Large intestine (tissue), 3 donors: ENCODE measurements around the gene CNTLN. TPM values are rescaled to one million over a fixed set of nuclear protein-coding genes. Genes with fewer than 3 reads are reported as not detected.

Experiments
- DNase-seq, 2 donors: peaks; one replicate each; pipeline versions ENCODE4 v3.0.0 to v3.0.0-alpha.2; 2013
- H3K27ac ChIP-seq: one replicate; pipeline ENCODE4 v1.5.1; 2013; ENCODE audit warnings: low read length
- H3K27me3 ChIP-seq: 2 replicates; pipeline ENCODE4 v1.6.1; 2013; ENCODE audit warnings: low read length; ENCODE audit not compliant: control insufficient read depth, insufficient read depth
- H3K36me3 ChIP-seq: 2 replicates; pipeline ENCODE4 v1.6.1; 2013; ENCODE audit warnings: low read length; ENCODE audit not compliant: control insufficient read depth, insufficient read depth
- H3K4me1 ChIP-seq: one replicate; pipeline ENCODE4 v1.6.1; 2013; ENCODE audit warnings: low read length; ENCODE audit not compliant: control insufficient read depth, insufficient read depth
- H3K4me3 ChIP-seq: one replicate; pipeline ENCODE4 v1.5.1; 2013; ENCODE audit warnings: low read length
- H3K9me3 ChIP-seq: one replicate; pipeline ENCODE4 v1.6.1; 2013; ENCODE audit warnings: mild to moderate bottlenecking, low read depth, low read length, moderate library complexity; ENCODE audit not compliant: control insufficient read depth
- WGBS: methylation state at CpG from one replicate; pipeline ENCODE4 v1.1.5; 2013; ENCODE audit warnings: low lambda C conversion rate; ENCODE audit not compliant: insufficient coverage; 5-methylcytosine and 5-hydroxymethylcytosine counted together
- polyA plus RNA-seq: library from polyadenylated mRNA; unstranded; fragments of 120-200 nt; gene quantifications from one replicate; pipeline ENCODE4 v1.2.1, GENCODE V29; 2013

Gene CNTLN
- polyA plus RNA-seq, 1 donor = 4.5 TPM

DNA sequence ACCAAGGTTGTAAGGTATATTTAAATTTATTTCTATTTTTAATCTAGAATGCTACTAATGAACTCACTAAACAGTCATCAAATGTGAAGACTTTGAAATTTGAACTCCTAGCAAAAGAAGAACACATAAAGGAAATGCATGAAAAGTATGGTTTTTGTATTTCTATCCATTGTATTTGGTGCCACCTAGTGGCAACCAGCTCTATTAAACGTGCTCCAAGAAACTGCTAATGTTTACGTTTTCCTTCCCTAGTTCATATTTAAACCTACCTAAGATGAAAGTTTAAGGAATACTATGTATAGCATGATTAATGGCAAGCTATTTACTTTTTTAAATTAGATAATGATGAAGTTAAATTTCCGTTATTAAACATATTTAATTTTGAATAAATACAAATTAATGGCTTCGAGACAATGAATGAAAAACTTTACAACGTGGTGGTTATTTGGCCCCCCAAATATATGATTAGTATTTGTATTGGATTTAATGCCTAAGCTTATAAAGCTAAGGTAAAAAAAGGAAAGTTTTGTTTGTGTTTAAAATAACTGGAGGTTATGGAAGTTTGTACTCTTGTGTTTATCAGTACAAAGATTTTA is 328.1 kb downstream of the CNTLN start:
- DNase-seq = peak; percentile 26 to 43
- Histone ChIP-seq H3K27ac (no peak overlapping the region), H3K27me3 (no peaks in the 10 kb centered on the region), H3K4me1 (no peaks in the 10 kb centered on the region), H3K9me3 (no peaks in the 10 kb centered on the region), H3K36me3 (no peaks in the 10 kb centered on the region), H3K4me3 (no peak overlapping the region)
- 46% methylated on average over 4 of the region's 5 CpGs for WGBS

DNA sequence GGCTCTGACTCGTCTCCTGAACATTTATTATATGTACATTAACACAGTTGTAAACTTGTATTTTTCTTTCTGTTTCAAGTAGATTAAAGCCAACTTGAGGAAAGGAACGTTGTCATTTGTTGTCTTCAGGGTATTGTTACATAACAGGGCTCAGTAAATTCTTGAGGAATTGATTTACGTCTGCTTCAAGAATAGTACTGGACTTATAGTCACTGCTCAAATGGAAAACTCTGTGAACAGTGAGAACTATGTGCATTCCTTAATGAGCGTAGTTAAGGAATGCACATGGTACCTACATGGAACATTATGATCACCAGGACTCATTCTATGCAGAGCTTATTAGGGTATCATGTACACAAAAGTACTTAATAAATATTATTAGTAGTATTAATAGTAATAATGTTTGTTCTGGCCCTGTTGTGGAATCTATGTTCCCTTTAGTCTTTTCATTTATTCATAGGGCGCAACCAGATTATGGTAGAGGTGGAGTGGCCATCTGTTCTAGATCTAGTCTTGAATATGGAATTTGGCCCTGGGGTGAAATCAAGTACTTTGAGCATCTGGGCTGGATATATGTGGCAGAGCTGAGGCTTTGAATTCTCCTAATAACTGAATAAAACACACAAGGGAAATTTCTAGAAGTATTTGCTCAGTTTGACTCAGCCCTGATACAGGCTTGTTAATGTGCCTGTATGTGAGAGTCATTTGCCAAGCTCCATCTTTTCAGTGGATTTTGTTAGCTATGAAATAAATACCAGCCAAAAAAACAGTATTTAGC is 335.4 kb downstream of the CNTLN start:
- H3K9me3 ChIP-seq = no peaks in the 10 kb centered on the region
- no peaks in the 10 kb centered on the region for H3K36me3 ChIP-seq
- no peak overlapping the region for H3K27ac ChIP-seq
- H3K4me3 ChIP-seq = no peak overlapping the region
- H3K4me1 ChIP-seq = no peaks in the 10 kb centered on the region
- no peaks in the 10 kb centered on the region for H3K27me3 ChIP-seq
- 20% methylated on average over 1 of the region's 5 CpGs for WGBS
- no peak for DNase-seq

DNA sequence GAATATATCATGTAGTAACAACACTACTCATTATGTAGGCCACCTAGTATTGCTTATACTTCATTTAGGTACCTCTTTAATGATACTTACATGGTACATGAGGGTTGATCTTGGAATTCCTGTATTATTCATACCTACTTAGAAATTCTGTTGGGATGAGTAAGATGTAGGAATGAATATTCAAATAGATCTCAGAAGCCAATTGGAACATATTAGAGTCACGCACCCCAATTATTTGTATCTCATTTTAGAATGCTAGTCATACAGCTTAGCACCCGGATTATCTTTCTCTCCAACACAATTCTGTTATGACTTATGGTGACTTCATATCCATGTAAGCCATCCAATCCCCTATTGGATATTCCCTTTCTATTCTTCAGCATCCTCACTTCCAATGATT is 337.3 kb downstream of the CNTLN start:
- no CpG with 5 or more reads among the region's 2 CpGs for WGBS
- no peak overlapping the region for H3K27ac ChIP-seq
- DNase-seq = no peak
- H3K4me1 ChIP-seq = no peaks in the 10 kb centered on the region
- no peaks in the 10 kb centered on the region for H3K9me3 ChIP-seq
- no peaks in the 10 kb centered on the region for H3K36me3 ChIP-seq
- no peaks in the 10 kb centered on the region for H3K27me3 ChIP-seq
- no peak overlapping the region for H3K4me3 ChIP-seq

DNA sequence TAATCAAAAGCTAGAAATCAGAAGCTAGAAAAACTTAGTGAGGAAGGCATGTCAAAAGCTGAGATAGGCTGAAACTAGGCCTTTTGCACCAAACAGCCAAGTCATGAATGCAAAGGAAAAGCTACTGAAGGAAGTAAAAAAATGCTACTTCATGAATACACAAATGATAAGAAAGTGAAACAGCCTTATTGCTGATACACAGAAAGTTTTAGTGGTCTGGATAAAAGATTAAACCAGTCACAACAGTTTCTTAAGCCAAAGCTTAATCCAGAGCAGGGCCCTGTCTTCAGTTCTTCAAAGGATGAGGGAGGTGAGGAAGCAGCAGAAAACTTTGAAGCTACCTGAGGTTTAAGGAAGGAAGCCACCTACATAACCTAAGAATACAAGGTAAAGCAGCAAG is 341.6 kb downstream of the CNTLN start:
- H3K27me3 ChIP-seq = no peaks in the 10 kb centered on the region
- no peak overlapping the region for H3K4me3 ChIP-seq
- no peak for DNase-seq
- no peak overlapping the region for H3K27ac ChIP-seq
- no peaks in the 10 kb centered on the region for H3K36me3 ChIP-seq
- H3K9me3 ChIP-seq = no peaks in the 10 kb centered on the region
- no peaks in the 10 kb centered on the region for H3K4me1 ChIP-seq

DNA sequence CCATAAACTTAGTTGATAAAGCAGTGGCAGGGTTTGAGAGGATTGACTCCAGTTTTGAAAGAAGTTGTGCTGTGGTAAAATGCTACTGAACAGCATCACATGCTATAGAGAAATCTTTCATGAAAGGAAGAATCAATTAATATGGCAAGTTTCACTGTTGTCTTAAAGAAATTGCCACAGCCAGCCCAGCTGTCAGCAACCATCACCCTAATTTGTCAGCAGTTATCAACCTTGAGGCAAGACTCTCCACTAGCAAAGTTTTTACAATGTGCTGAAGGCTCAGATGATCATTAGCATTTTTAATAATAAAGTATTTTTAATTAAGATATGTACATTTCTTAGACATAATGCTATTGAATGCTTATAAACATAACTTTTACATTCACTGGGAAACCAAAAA is 343.0 kb downstream of the CNTLN start:
- H3K27ac ChIP-seq = no peak overlapping the region
- no peaks in the 10 kb centered on the region for H3K4me1 ChIP-seq
- DNase-seq = no peak

DNA sequence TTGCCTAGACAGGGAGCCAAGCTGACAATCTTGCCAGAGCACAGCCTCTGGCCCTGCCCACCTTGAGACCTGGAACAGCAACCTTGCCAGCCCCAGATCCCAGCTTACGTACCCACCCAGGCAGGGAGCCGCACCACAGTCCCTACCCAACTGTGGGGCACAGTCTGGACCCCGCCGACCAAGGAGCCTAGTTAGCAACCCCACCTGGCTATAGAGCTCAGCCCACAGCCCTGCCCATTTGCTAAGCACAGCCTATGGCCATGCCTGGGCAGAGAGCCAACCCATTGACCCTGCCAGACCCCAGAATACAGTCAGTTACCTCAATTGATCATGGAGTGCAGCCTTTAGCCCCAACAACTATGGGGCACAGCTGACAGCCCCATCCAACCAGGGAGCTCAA is 346.1 kb downstream of the CNTLN start:
- DNase-seq = no peak
- no CpG with 5 or more reads among the region's 4 CpGs for WGBS
- Histone ChIP-seq H3K4me1 (no peaks in the 10 kb centered on the region), H3K27me3 (no peaks in the 10 kb centered on the region), H3K36me3 (no peaks in the 10 kb centered on the region), H3K9me3 (no peaks in the 10 kb centered on the region), H3K4me3 (no peak overlapping the region), H3K27ac (no peak overlapping the region)

More for the DNA sequence above, 343.0 kb downstream of the CNTLN start:
- Histone ChIP-seq H3K27me3 (no peaks in the 10 kb centered on the region), H3K4me3 (no peak overlapping the region), H3K9me3 (no peaks in the 10 kb centered on the region), H3K36me3 (no peaks in the 10 kb centered on the region)

DNA sequence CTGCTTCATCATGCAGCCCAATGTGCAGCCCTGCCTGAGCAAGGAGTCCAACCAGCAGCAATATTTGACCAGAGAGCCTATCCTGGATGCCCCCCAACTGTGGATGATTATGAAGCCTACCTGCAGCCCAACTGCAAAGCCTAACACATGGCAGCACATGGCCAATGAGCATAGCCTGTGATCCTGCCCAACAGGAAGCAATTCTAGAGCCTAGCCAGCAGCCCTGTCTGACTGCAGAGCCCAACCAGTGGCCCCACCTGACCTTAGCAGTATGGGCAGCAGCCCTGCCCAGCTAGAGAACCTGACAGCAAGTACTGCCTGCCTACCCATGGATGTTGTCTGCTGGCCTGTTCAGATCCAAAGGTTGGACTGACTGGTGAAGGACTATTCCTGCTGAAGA is 346.7 kb downstream of the CNTLN start:
- Histone ChIP-seq H3K9me3 (no peaks in the 10 kb centered on the region), H3K27ac (no peak overlapping the region), H3K36me3 (no peaks in the 10 kb centered on the region), H3K27me3 (no peaks in the 10 kb centered on the region), H3K4me1 (no peaks in the 10 kb centered on the region), H3K4me3 (no peak overlapping the region)
- DNase-seq = no peak

DNA sequence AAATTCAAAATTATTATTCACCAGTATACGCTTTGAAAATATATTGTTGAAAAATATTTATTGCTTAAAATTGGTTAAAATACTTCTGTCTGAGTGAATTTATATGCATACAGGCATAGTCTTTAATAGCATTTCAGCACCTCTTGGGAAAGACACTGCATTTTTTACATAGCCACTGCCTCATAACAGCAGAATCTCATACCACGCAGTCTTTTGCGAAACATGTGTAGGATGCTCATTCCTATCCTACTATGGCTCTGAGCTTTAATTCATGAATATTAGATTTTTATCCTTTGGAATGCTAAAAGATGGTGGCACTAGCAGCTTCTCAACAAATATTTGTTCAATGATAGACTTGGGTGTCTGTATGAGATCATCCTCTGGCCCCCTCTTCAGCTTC is 350.1 kb downstream of the CNTLN start:
- H3K36me3 ChIP-seq = no peaks in the 10 kb centered on the region
- H3K27me3 ChIP-seq = no peaks in the 10 kb centered on the region
- H3K27ac ChIP-seq = no peak overlapping the region
- 100% methylated on average over 1 of the region's 3 CpGs for WGBS
- H3K4me1 ChIP-seq = no peaks in the 10 kb centered on the region
- H3K4me3 ChIP-seq = no peak overlapping the region
- no peak for DNase-seq
- no peaks in the 10 kb centered on the region for H3K9me3 ChIP-seq

DNA sequence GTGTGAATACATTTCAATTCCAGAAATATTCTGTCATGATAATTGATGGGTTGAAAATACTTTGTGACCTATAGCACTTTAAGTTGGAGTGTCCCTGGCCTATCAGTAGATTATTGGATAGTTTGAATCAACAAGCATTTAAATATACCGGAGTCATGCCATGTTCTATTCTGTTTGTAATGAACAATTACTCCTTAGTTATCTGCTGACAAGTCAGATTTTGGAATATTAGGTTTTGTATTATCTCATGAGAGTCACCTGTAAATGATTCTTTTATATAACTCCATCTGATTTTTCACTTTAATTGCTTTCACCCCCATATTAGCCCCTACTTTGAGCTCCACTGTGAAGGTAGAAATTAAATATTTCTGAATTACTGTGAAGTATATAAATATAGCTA is 351.6 kb downstream of the CNTLN start:
- no peak overlapping the region for H3K4me3 ChIP-seq
- H3K27ac ChIP-seq = no peak overlapping the region
- WGBS = no CpG with 5 or more reads among the region's 1 CpG
- DNase-seq = no peak
- H3K4me1 ChIP-seq = no peaks in the 10 kb centered on the region
- H3K36me3 ChIP-seq = no peaks in the 10 kb centered on the region
- H3K27me3 ChIP-seq = no peaks in the 10 kb centered on the region
- no peaks in the 10 kb centered on the region for H3K9me3 ChIP-seq

DNA sequence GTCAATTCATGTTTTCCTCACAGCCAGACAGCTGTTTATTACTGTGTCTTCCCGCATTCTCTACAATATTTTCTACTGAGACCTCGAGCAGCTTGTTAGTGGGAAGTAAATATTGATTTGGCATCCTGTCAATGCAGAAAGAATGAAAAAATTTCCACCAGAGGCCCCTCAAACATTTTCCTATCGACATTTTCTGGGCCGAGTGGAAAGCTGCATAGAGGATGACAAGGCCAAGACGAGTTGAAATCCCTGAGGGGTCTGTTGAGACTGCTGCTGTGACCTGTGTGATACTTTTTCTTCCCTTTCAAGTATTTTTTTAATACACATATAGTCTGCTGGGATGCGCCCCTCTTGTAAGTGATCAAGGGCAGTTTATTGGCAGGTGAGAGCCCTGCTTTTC is 352.6 kb downstream of the CNTLN start:
- H3K27me3 ChIP-seq = no peaks in the 10 kb centered on the region
- DNase-seq = no peak
- H3K4me3 ChIP-seq = no peak overlapping the region
- no peaks in the 10 kb centered on the region for H3K4me1 ChIP-seq
- no peak overlapping the region for H3K27ac ChIP-seq
- no CpG with 5 or more reads among the region's 6 CpGs for WGBS
- no peaks in the 10 kb centered on the region for H3K36me3 ChIP-seq
- H3K9me3 ChIP-seq = no peaks in the 10 kb centered on the region

DNA sequence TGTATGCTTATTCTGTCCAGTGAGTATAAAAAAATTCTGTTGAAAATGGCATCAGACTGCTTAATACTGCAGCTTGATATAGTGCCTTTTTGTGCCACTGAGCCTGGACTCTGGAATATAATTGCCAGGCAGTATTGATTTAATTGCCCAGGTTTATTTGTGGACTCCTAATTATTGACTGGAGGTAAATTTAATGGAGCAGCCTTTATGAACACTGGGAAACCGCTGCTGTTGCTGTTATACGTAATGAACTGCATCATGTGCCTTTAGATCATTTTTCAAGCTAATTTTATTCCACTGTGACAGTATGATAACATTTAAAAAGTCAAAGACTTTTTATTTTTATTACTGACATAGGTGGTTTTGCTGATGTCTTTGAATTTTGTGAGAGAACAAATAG is 353.8 kb downstream of the CNTLN start:
- WGBS = no CpG with 5 or more reads among the region's 2 CpGs

More for the DNA sequence above, 353.8 kb downstream of the CNTLN start:
- H3K4me3 ChIP-seq = no peak overlapping the region
- no peaks in the 10 kb centered on the region for H3K27me3 ChIP-seq
- H3K9me3 ChIP-seq = no peaks in the 10 kb centered on the region
- DNase-seq = no peak
- no peaks in the 10 kb centered on the region for H3K4me1 ChIP-seq
- no peak overlapping the region for H3K27ac ChIP-seq
- no peaks in the 10 kb centered on the region for H3K36me3 ChIP-seq
